GM12878 (cell line): ENCODE data around the gene ZNF385D. TPM values are rescaled to one million over a fixed set of nuclear protein-coding genes. Genes with fewer than 3 reads are reported as not detected.

Experiments used
- ATAC-seq: fragments of 200-7000 bp; cut with Tn5 transposase; 3 replicates; pipeline ENCODE4 v1.9.1; 2020; ENCODE audit warnings: mild to moderate bottlenecking, moderate library complexity
- BruUV-seq: library from RNA; stranded (reverse); fragments of 400-500 nt; replicated peaks from 2 replicates; lab custom pipeline; 2021; lab: Mats Ljungman, UMichigan
- CTCF ChIA-PET: fragments of 300-600 bp; sonication (Branson Sonifier 250); formaldehyde crosslinking; extraction: SDS; loops from one replicate; lab custom pipeline; 2021; ENCODE audit warnings: inconsistent platforms; lab: Yijun Ruan, JAX
- POLR2A ChIA-PET: fragments of 350-600 bp; formaldehyde crosslinking; extraction: SDS; loops from one replicate; lab custom pipeline; 2021; ENCODE audit warnings: inconsistent platforms; lab: Charles Lee
- RAD21 ChIA-PET: fragments of 300-600 bp; sonication (Branson Sonifier 250); formaldehyde crosslinking; loops from one replicate; lab custom pipeline; 2023; ENCODE audit warnings: antibody characterized with exemption; ENCODE audit not compliant: unreplicated experiment; lab: Charles Lee
- SMC1A ChIA-PET: fragments of 300-600 bp; sonication (Branson Sonifier 250); formaldehyde crosslinking; loops from one replicate; lab custom pipeline; 2023; ENCODE audit not compliant: unreplicated experiment, uncharacterized antibody; lab: Charles Lee
- DNase-seq: peaks from one replicate; pipeline ENCODE4 v3.0.0-alpha.2; 2011; ENCODE audit warnings: low read depth, low spot score
- FAIRE-seq: peaks from 3 replicates; lab custom pipeline; 2011; peaks lifted over from hg19 to GRCh38; lab: Jason Lieb, UNC
- H2AFZ ChIP-seq: 2 replicates; pipeline ENCODE4 v1.6.0; 2011; ENCODE audit warnings: low read depth, low read length, control low read depth; ENCODE audit not compliant: control insufficient read depth
- H3K27ac ChIP-seq: 2 replicates; pipeline ENCODE4 v1.5.1; 2011; ENCODE audit warnings: control low read depth; ENCODE audit not compliant: control insufficient read depth, insufficient read depth
- H3K27me3 ChIP-seq, 2 experiments: replicated peaks in 1 of 2; 2 replicates each; pipeline versions ENCODE4 v1.6.0 to v1.6.1; 2011; ENCODE audit warnings: low read length in 1 of 2; ENCODE audit not compliant: control insufficient read depth in 2 of 2, insufficient read depth in 2 of 2
- H3K36me3 ChIP-seq, 2 experiments: 2 replicates each; pipeline ENCODE4 v1.5.1; 2011; ENCODE audit warnings: low read length in 1 of 2; ENCODE audit not compliant: control insufficient read depth in 2 of 2, insufficient read depth in 2 of 2
- H3K4me1 ChIP-seq: 2 replicates; pipeline ENCODE4 v1.6.1; 2011; ENCODE audit warnings: mild to moderate bottlenecking, low read length, moderate library complexity, mixed read lengths; ENCODE audit not compliant: control insufficient read depth, insufficient read depth
- H3K4me2 ChIP-seq: 2 replicates; pipeline ENCODE4 v1.6.0; 2011; ENCODE audit warnings: control low read depth; ENCODE audit not compliant: control insufficient read depth, insufficient read depth
- H3K4me3 ChIP-seq: fragments of 200-600 bp; sonication (generic); 2 replicates; pipeline ENCODE4 v1.5.1; 2016
- H3K79me2 ChIP-seq: 2 replicates; pipeline ENCODE4 v1.6.0; 2011; ENCODE audit warnings: low read length; ENCODE audit not compliant: control insufficient read depth, insufficient read depth
- H3K9ac ChIP-seq: 2 replicates; pipeline ENCODE4 v1.8.0; 2011; ENCODE audit warnings: low read length, control low read depth, mixed read lengths; ENCODE audit not compliant: control insufficient read depth, insufficient read depth
- H3K9me3 ChIP-seq: replicated peaks from 3 replicates; pipeline ENCODE4 v1.5.1; 2011; ENCODE audit warnings: mild to moderate bottlenecking, low read length; ENCODE audit not compliant: control insufficient read depth, insufficient read depth
- H4K20me1 ChIP-seq: 2 replicates; pipeline ENCODE4 v1.6.0; 2011; ENCODE audit not compliant: control insufficient read depth, insufficient read depth
- ATF7 ChIP-seq: fragments of 450-650 bp; IDR thresholded peaks from 2 replicates; pipeline ENCODE4 v1.6.1; 2016; ENCODE audit warnings: low read depth, mild to moderate bottlenecking
- BACH1 ChIP-seq: fragments of 450-650 bp; IDR thresholded peaks from 2 replicates; pipeline ENCODE4 v1.6.1; 2017; ENCODE audit warnings: mild to moderate bottlenecking, borderline replicate concordance
- BCL11A ChIP-seq: IDR thresholded peaks from 2 replicates; pipeline ENCODE4 v1.6.1; 2011; ENCODE audit warnings: low read depth, low read length
- CBX5 ChIP-seq: sonication (generic); IDR thresholded peaks from 2 replicates; pipeline ENCODE4 v1.6.1; 2016; ENCODE audit warnings: low read depth, moderate library complexity, mild to moderate bottlenecking, inconsistent platforms
- CEBPB ChIP-seq, 2 experiments: fragments of 150-350 bp in 1 of 2; IDR thresholded peaks; 2 replicates each; pipeline ENCODE4 v1.6.1; 2012 to 2014; ENCODE audit warnings: low read depth in 2 of 2, low read length in 2 of 2, borderline replicate concordance in 1 of 2, inconsistent platforms in 1 of 2
- CUX1 ChIP-seq: IDR thresholded peaks from 2 replicates; pipeline ENCODE4 v1.6.1; 2012; ENCODE audit warnings: improper control_type of control experiment, low read depth, low read length; ENCODE audit not compliant: insufficient replicate concordance
- EZH2 ChIP-seq: IDR thresholded peaks from 2 replicates; pipeline ENCODE4 v1.6.1; 2012; ENCODE audit warnings: low read depth, mild to moderate bottlenecking, control low read depth, inconsistent platforms, low read length, borderline replicate concordance; ENCODE audit not compliant: control insufficient read depth
- GABPA ChIP-seq: IDR thresholded peaks from 2 replicates; pipeline ENCODE4 v1.6.1; 2014; ENCODE audit warnings: antibody characterized with exemption, low read depth, mild to moderate bottlenecking, inconsistent platforms
- HSF1 ChIP-seq: fragments of 150-350 bp; IDR thresholded peaks from 2 replicates; pipeline ENCODE4 v1.6.1; 2014; ENCODE audit warnings: mild to moderate bottlenecking, low read depth, low read length
- KDM1A ChIP-seq: fragments of 200-600 bp; sonication (generic); IDR thresholded peaks from 2 replicates; pipeline ENCODE4 v1.6.1; 2016; ENCODE audit warnings: borderline replicate concordance
- NFXL1 ChIP-seq: fragments of 450-650 bp; IDR thresholded peaks from 2 replicates; pipeline ENCODE4 v1.6.1; 2017; ENCODE audit warnings: antibody characterized with exemption, mild to moderate bottlenecking, borderline replicate concordance
- NFYA ChIP-seq: IDR thresholded peaks from 2 replicates; pipeline ENCODE4 v1.6.1; 2011; ENCODE audit warnings: low read depth, mild to moderate bottlenecking, low read length, improper control_type of control experiment, borderline replicate concordance
- NFYB ChIP-seq: IDR thresholded peaks from 2 replicates; pipeline ENCODE4 v1.6.1; 2011; ENCODE audit warnings: low read depth, mild to moderate bottlenecking, low read length, improper control_type of control experiment, moderate library complexity; ENCODE audit not compliant: insufficient read depth
- NRF1 ChIP-seq: conservative IDR thresholded peaks from 2 replicates; pipeline ENCODE4 v1.6.1; 2011; ENCODE audit warnings: mild to moderate bottlenecking, low read depth, low read length, improper control_type of control experiment
- POU2F2 ChIP-seq: IDR thresholded peaks from 3 replicates; pipeline ENCODE4 v1.6.1; 2011; ENCODE audit warnings: low read depth, mild to moderate bottlenecking, low read length, borderline replicate concordance
- RUNX3 ChIP-seq: IDR thresholded peaks from 2 replicates; pipeline ENCODE4 v1.6.1; 2012; ENCODE audit warnings: low read length, inconsistent platforms
- YY1 ChIP-seq: IDR thresholded peaks from 2 replicates; pipeline ENCODE4 v1.6.1; 2011; ENCODE audit warnings: low read depth, mild to moderate bottlenecking, low read length
- ZNF217 ChIP-seq: fragments of 450-650 bp; IDR thresholded peaks from 2 replicates; pipeline ENCODE4 v1.6.1; 2017; ENCODE audit warnings: antibody characterized with exemption, mild to moderate bottlenecking
- WGBS: methylation state at CpG from one replicate; pipeline ENCODE4 v1.1.6; 2016; ENCODE audit warnings: low lambda C conversion rate; ENCODE audit not compliant: insufficient replicate concordance, insufficient coverage; ENCODE audit errors: missing lambda C conversion rate; 5-methylcytosine and 5-hydroxymethylcytosine counted together
- in situ Hi-C: fragments of 300-500 bp; cut with MboI; formaldehyde crosslinking; loops from 9 replicates; pipeline ENCODE4 v1.14.3; 2018; ENCODE audit warnings: mixed read lengths
- intact Hi-C: fragments of 100-400 bp; cut with micrococcal nuclease; formaldehyde crosslinking; loops from one replicate; pipeline ENCODE4 v1.14.2; 2022; ENCODE audit not compliant: unreplicated experiment
- polyA plus RNA-seq, 11 experiments: library from polyadenylated mRNA; depleted of rRNA in 4 of 11; unstranded in 6 of 11; stranded (reverse) in 5 of 11; fragments of >200 nt; fragmentation: Nextera tagmentation in 4 of 11; fragmentation: Illumina TruSeq in 1 of 11; extraction: Ambion mirVana in 4 of 11; extraction: Trizol in 1 of 11; gene quantifications; 1 replicate in 1 of 11; 2 replicates in 10 of 11; pipeline versions ENCODE4 v1.2.1 to v1.2.3, GENCODE V29; 2011 to 2016; ENCODE audit warnings: inconsistent platforms in 2 of 11, missing spikeins in 2 of 11, low read depth in 1 of 11
- total RNA-seq, 4 experiments: library from RNA; depleted of rRNA in 3 of 4; stranded (reverse); fragments of >200 nt in 3 of 4; fragmentation: Illumina TruSeq in 1 of 4; extraction: Trizol in 1 of 4; gene quantifications; 2 replicates each; pipeline versions ENCODE4 v1.2.1 to v1.2.3, GENCODE V29; 2013 to 2021
- TF ChIP-seq, protein P1 (sequence below): fragments of 450-650 bp; IDR thresholded peaks from 2 replicates; pipeline ENCODE4 v1.6.1; 2016; ENCODE audit warnings: mild to moderate bottlenecking

Gene ZNF385D
- total and polyA plus RNA-seq, 10 of the 15 experiments (the other 5 are each of a cell fraction or from before 2014, with no cell fraction given) = 0.01 to 0.62 (median 0.18) TPM; not detected in 5

DNA sequence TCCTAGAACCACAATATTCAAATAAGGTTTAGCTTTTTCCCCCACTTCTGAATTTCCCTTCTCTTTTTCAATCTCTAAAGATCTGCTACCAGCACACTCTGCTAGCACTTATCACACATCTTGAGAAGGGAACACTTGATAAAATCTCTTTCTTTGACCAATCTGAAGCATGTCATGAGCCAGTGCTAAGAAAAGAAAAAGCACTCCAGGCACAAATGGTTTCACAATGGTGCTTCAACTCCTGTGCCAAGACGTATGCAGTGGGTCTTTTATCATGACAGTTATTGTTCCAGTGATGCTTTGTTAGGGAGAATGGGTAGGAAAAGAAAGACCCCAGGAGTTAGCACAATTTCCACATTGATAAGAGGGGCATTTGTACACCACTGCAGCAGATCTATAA lies 248.4 kb downstream of the ZNF385D start:
- FAIRE-seq = no peak
- intact Hi-C loops (no loop called here), in situ Hi-C loops (no loop called here)
- Histone ChIP-seq H3K27me3 (no peaks in the 10 kb centered on the region; a peak in 1 of 4 replicates), H3K9me3 (no peaks in the 10 kb centered on the region), H3K4me1 (no peaks in the 10 kb centered on the region), H3K27ac (no peak overlapping the region), H3K9ac (no peak overlapping the region), H3K4me2 (no peak overlapping the region), H3K4me3 (no peak overlapping the region), H3K79me2 (no peaks in the 10 kb centered on the region), H4K20me1 (no peaks in the 10 kb centered on the region), H2AFZ (no peak overlapping the region), H3K36me3 (no peaks in the 10 kb centered on the region)
- no peak for DNase-seq
- CTCF ChIA-PET = no interaction called here
- TF ChIP-seq KDM1A = no peak
- no peak for TF ChIP-seq POU2F2
- TF ChIP-seq ZNF217 = no peak
- TF ChIP-seq, protein P1, sequence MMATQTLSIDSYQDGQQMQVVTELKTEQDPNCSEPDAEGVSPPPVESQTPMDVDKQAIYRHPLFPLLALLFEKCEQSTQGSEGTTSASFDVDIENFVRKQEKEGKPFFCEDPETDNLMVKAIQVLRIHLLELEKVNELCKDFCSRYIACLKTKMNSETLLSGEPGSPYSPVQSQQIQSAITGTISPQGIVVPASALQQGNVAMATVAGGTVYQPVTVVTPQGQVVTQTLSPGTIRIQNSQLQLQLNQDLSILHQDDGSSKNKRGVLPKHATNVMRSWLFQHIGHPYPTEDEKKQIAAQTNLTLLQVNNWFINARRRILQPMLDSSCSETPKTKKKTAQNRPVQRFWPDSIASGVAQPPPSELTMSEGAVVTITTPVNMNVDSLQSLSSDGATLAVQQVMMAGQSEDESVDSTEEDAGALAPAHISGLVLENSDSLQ = no peak
- TF ChIP-seq CUX1 = no peak
- no peak for TF ChIP-seq NFXL1
- no peak for TF ChIP-seq NFYA
- no peak for TF ChIP-seq GABPA
- no peak for TF ChIP-seq BCL11A
- TF ChIP-seq NRF1 = no peak
- no peak for TF ChIP-seq CEBPB (IDR thresholded peaks at IDR 0.05; ENCODE audit: borderline replicate concordance in 1 of 2, low read depth in 2 of 2, low read length in 2 of 2)
- TF ChIP-seq CBX5 = no peak
- no peak for TF ChIP-seq HSF1
- TF ChIP-seq YY1 = no peak
- no peak for TF ChIP-seq NFYB
- TF ChIP-seq BACH1 = no peak
- TF ChIP-seq EZH2 = no peak
- TF ChIP-seq ATF7 = no peak
- TF ChIP-seq RUNX3 = no peak
- RAD21 ChIA-PET = interaction anchor here (1.1 kb wide), 1 partner anchor 18 kb away, joined by 3 read pairs; no protein-coding TSS in a partner anchor
- SMC1A ChIA-PET = no interaction called here
- no TSS peak for BruUV-seq
- POLR2A ChIA-PET = no interaction called here
- no peak for ATAC-seq
- 0% methylated on average over 1 of the region's 1 CpG for WGBS
